ENCODE data around the gene ASB1. TPM values are rescaled to one million over a fixed set of nuclear protein-coding genes. Genes with fewer than 3 reads are reported as not detected.

Gene ASB1
- total and polyA plus RNA-seq, 5 donors = 46.0 to 74.8 (median 65.5) TPM

DNA sequence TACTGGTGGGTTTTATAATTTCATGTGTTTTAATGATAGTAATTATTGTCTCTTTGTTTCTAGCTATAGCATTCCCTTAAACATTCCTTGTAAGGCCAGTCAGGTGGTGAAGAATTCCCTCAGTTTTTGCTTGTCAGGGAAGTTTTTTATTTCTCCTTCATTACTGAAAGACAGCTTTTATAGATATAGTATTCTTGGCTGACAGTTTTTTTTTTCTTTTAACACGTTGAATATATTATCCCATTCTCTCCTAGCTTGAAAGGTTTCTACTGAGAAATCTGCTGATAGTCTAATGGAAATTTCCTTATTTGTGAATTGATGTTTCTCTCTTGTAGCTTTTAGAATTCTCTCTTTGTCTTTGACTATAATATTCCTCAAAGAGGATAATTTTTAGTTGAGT, 46.8 kb downstream of the ASB1 start:
- whole genome bisulfite sequencing = 79% methylated on average over 1 of the region's 1 CpG
- intact Hi-C loops (cut with DNase I) = no loop called here
- Histone ChIP-seq H3K4me1 (ENCODE audit: control insufficient read depth, insufficient read depth, low read length) (no peaks in the 10 kb centered on the region), H3K27ac (ENCODE audit: low read length) (no peak overlapping the region), H3K27me3 (ENCODE audit: control insufficient read depth, insufficient read depth) (no peaks in the 10 kb centered on the region), H3K4me3 (ENCODE audit: low read length) (no peak overlapping the region), H3K9me3 (ENCODE audit: control insufficient read depth, low read length) (no peaks in the 10 kb centered on the region)
- no peak for ATAC-seq
- DNase-seq = no peak

DNA sequence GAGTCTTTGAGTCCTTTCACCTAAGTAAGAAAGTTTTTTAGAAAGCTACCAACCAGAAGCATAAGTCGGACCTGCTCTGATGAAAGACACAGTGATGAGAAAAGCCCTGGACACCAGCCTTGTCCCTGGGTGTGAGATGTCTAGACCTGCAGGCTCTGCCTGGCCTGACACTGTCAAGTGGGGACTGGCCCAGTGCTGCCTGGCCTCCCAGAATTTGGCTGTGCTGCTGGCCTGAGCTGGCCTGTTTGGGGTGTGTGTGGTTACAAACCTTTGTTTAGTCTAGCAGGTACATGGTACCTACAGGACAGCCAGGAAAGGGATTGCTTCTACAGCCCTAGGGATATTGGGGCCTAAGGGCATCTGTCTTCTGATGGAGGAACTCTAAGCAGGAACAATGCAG, 48.3 kb downstream of the ASB1 start:
- H3K27ac ChIP-seq (ENCODE audit: low read length) = no peak overlapping the region
- H3K4me3 ChIP-seq (ENCODE audit: low read length) = no peak overlapping the region
- intact Hi-C loops (cut with DNase I) = no loop called here
- 94% methylated on average over 1 of the region's 1 CpG for WGBS
- H3K9me3 ChIP-seq (ENCODE audit: control insufficient read depth, low read length) = no peaks in the 10 kb centered on the region
- H3K4me1 ChIP-seq (ENCODE audit: control insufficient read depth, insufficient read depth, low read length) = no peaks in the 10 kb centered on the region
- DNase-seq (no peak), ATAC-seq (no peak)
- no peaks in the 10 kb centered on the region for H3K27me3 ChIP-seq (ENCODE audit: control insufficient read depth, insufficient read depth)

DNA sequence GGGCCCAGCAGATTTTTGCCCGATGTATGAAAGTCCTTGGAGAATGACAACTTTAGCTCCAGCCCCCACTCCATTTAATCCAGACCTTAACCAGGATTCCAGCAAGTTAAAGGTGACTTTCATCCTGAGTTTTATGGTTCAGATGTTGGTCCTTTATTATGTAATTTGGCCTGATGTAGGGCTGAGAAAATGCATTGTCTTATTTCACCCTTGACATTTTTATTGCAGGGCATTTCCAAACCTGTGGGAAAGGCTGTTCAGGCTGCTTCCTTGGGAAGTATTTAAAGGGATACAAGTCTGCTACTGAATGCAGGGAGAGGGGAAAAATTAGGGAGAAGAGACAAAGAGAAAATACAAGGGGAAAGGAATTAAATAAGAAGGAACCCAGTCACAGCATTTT, 48.8 kb downstream of the ASB1 start:
- WGBS = 67% methylated on average over 1 of the region's 1 CpG
- intact Hi-C loops (cut with DNase I) = no loop called here
- Histone ChIP-seq H3K27ac (ENCODE audit: low read length) (no peak overlapping the region), H3K27me3 (ENCODE audit: control insufficient read depth, insufficient read depth) (no peaks in the 10 kb centered on the region), H3K9me3 (ENCODE audit: control insufficient read depth, low read length) (no peaks in the 10 kb centered on the region), H3K4me3 (ENCODE audit: low read length) (no peak overlapping the region), H3K4me1 (ENCODE audit: control insufficient read depth, insufficient read depth, low read length) (no peaks in the 10 kb centered on the region)
- ATAC-seq (no peak), DNase-seq (no peak)

DNA sequence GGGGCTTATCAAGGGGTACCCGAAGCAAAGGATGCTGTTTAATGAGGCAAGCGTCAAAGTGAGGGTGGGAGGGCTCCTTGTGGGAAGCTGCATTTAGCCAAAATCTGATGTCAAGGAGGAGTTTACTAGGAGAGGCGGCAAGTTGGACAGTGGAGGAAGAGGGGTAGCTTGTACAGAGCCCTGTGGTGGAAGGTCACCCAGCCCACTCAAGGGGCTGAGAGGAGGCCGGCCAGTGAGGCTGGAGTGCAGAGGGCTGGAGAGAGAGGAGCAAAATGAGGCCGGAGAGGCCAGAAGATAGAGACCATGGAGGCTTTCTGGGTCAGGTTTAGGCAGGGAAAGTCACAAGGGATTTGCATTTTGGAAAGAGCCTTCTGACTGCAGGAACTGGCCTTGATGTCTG, 49.5 kb downstream of the ASB1 start:
- no peaks in the 10 kb centered on the region for H3K9me3 ChIP-seq (ENCODE audit: control insufficient read depth, low read length)
- no peak for ATAC-seq
- no peaks in the 10 kb centered on the region for H3K4me1 ChIP-seq (ENCODE audit: control insufficient read depth, insufficient read depth, low read length)
- WGBS = 83% methylated on average over 5 of the region's 5 CpGs
- H3K27ac ChIP-seq (ENCODE audit: low read length) = no peak overlapping the region
- intact Hi-C loops (cut with DNase I) = no loop called here
- no peak overlapping the region for H3K4me3 ChIP-seq (ENCODE audit: low read length)
- DNase-seq = no peak
- H3K27me3 ChIP-seq (ENCODE audit: control insufficient read depth, insufficient read depth) = no peaks in the 10 kb centered on the region

DNA sequence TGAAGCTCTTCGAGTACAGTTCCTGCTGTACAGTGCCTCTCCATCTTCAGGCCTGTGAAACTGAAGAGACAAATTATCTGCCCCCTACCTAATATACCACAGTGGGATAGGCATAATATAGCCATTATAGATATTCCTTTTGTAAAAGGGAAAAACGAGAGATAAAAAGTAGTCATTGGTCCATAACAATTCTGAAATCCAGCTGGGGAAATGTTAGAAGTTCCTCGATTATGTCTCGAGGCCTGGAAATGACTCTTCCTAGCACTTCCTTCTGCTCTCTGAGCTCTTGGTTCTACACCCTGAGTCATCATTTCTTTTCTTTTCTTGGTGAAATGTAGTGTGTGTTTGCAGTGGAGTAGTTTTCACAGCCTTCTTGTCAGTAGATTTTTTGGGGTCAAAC, 51.5 kb downstream of the ASB1 start:
- Histone ChIP-seq H3K27ac (ENCODE audit: low read length) (no peak overlapping the region), H3K27me3 (ENCODE audit: control insufficient read depth, insufficient read depth) (no peaks in the 10 kb centered on the region), H3K9me3 (ENCODE audit: control insufficient read depth, low read length) (no peaks in the 10 kb centered on the region), H3K4me1 (ENCODE audit: control insufficient read depth, insufficient read depth, low read length) (no peaks in the 10 kb centered on the region), H3K4me3 (ENCODE audit: low read length) (no peak overlapping the region)
- intact Hi-C loops (cut with DNase I) = no loop called here
- DNase-seq = no peak
- 91% methylated on average over 4 of the region's 4 CpGs for WGBS
- ATAC-seq = no peak

DNA sequence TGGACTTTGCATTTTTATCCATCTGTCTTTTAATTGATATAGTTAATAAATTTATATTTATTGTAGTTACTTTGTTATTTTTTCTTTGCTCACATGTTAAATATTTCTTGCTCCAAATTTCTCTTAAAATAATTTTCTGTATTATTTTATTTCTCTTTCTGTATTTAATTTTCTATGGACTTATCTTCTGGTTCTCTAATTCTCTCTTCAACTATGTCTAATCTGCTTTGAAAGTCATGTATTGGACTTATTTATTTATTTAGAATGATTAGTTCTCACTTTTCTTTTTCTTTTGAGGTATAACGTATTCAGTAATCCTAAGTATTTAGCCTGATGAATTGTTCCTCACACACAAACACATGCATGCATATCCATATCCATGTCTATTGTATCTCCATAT, 53.1 kb downstream of the ASB1 start:
- H3K9me3 ChIP-seq (ENCODE audit: control insufficient read depth, low read length) = no peaks in the 10 kb centered on the region
- no peak overlapping the region for H3K4me3 ChIP-seq (ENCODE audit: low read length)
- H3K27me3 ChIP-seq (ENCODE audit: control insufficient read depth, insufficient read depth) = no peaks in the 10 kb centered on the region
- intact Hi-C loops (cut with DNase I) = no loop called here
- ATAC-seq = no peak
- no peaks in the 10 kb centered on the region for H3K4me1 ChIP-seq (ENCODE audit: control insufficient read depth, insufficient read depth, low read length)
- 91% methylated on average over 1 of the region's 1 CpG for WGBS
- H3K27ac ChIP-seq (ENCODE audit: low read length) = no peak overlapping the region
- no peak for DNase-seq

- intact Hi-C loops (cut with DNase I) = no loop called here
- WGBS = 68% methylated on average over 6 of the region's 6 CpGs
- no peak for ATAC-seq
- Histone ChIP-seq H3K27me3 (ENCODE audit: control insufficient read depth, insufficient read depth) (no peaks in the 10 kb centered on the region), H3K9me3 (ENCODE audit: control insufficient read depth, low read length) (no peaks in the 10 kb centered on the region), H3K4me3 (ENCODE audit: low read length) (no peak overlapping the region), H3K4me1 (ENCODE audit: control insufficient read depth, insufficient read depth, low read length) (no peaks in the 10 kb centered on the region), H3K27ac (ENCODE audit: low read length) (no peak overlapping the region)
- DNase-seq = no peak
Observed at GRCh38 chr2:238483021-238483420, 56.3 kb downstream of the ASB1 start.

DNA sequence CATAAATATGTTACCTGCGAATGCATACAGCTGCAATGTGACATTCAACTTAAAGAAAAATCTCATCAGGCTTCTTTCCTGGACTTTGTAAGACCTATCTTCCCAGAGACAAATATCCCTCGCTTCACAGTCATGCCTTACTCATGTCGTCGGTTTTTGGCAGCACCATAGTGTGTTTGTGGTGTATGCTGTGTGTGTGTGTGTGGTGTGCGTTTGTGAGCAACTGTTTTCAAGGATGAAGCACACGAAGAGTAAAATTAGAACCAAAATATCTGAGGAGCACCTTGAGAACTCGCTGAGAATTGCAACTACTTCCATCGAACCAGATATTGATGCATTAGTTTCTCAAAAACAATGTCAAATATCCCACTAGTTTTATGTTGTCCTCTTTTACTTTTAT, 56.9 kb downstream of the ASB1 start:
- DNase-seq (no peak), ATAC-seq (no peak)
- Histone ChIP-seq H3K27me3 (ENCODE audit: control insufficient read depth, insufficient read depth) (no peaks in the 10 kb centered on the region), H3K4me3 (ENCODE audit: low read length) (no peak overlapping the region), H3K27ac (ENCODE audit: low read length) (no peak overlapping the region), H3K4me1 (ENCODE audit: control insufficient read depth, insufficient read depth, low read length) (no peaks in the 10 kb centered on the region), H3K9me3 (ENCODE audit: control insufficient read depth, low read length) (no peaks in the 10 kb centered on the region)
- intact Hi-C loops (cut with DNase I) = no loop called here
- WGBS = 71% methylated on average over 8 of the region's 8 CpGs

DNA sequence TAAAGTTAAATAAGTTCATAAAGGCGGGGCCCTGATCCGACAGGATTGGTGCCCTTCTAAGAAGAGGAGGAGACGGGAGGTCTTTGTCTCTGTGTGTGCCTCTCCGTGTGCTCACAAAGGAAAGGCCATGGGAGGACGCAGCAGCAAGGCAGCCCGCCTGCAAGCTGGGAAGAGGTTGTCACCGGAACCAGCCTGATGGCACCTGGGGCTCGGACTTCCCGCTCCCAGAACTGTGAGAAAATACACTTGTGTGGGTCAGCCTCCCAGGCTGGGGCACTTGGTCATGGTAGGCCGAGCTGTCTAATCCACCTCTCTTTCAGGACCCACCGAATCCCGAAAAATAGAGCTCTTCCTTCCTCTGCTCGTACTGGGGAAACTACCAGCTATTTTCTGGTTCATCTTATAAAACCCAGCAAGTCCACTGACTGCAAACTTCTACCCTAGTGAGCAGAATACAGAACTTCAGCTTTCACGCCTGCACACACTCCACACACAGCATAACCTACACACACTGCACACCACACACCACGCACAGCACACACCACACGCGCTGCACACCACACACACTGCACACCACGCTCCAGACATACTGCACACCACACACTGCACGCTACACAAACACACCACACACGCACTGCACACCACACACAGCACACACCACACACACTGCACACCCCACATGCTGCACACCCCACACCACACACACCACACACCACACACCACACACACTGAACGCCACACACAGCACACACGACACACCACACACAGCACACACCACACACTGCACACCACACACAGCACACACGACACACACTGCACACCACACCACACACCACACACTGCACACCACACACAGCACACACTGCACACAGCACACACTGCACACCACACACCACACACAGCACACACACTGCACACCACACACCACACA, 58.1 kb downstream of the ASB1 start:
- no peak for DNase-seq
- Histone ChIP-seq H3K4me1 (ENCODE audit: control insufficient read depth, insufficient read depth, low read length) (no peaks in the 10 kb centered on the region), H3K27ac (ENCODE audit: low read length) (no peak overlapping the region), H3K4me3 (ENCODE audit: low read length) (no peak overlapping the region), H3K27me3 (ENCODE audit: control insufficient read depth, insufficient read depth) (no peaks in the 10 kb centered on the region), H3K9me3 (ENCODE audit: control insufficient read depth, low read length) (no peaks in the 10 kb centered on the region)
- 92% methylated on average over 23 of the region's 23 CpGs for WGBS
- no peak for ATAC-seq
- intact Hi-C loops (cut with DNase I) = no loop called here

DNA sequence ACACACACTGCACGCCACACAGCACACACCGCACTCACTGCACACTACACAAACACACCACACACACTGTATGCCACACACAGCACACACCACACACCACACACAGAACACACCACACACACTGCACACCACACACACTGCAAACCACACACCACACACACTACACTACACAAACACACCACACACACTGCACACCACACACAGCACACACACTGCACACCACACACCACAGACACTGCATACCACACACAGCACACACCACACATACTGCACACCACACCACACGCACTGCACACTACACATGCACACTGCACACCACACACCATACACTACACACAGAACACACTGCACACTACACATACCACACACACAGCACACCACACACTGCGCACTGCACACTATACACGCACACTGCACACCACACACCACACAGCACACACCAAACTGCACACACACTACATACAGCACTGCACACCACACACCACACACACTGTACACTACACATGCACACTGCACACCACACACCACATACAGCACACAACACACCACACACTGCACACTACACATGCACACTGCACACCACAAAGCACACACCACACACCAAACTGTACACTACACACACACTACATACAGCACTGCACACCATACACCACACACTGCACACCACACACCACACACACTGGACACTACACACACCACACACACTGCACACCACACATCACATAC, 59.6 kb downstream of the ASB1 start:
- H3K9me3 ChIP-seq (ENCODE audit: control insufficient read depth, low read length) = no peaks in the 10 kb centered on the region
- no peak for DNase-seq
- H3K27ac ChIP-seq (ENCODE audit: low read length) = no peak overlapping the region
- intact Hi-C loops (cut with DNase I) = no loop called here
- WGBS = 96% methylated on average over 5 of the region's 5 CpGs
- H3K4me3 ChIP-seq (ENCODE audit: low read length) = no peak overlapping the region
- no peaks in the 10 kb centered on the region for H3K27me3 ChIP-seq (ENCODE audit: control insufficient read depth, insufficient read depth)
- ATAC-seq = no peak
- H3K4me1 ChIP-seq (ENCODE audit: control insufficient read depth, insufficient read depth, low read length) = no peaks in the 10 kb centered on the region

- no peak overlapping the region for H3K27ac ChIP-seq (ENCODE audit: low read length)
- H3K4me3 ChIP-seq (ENCODE audit: low read length) = no peak overlapping the region
- no peaks in the 10 kb centered on the region for H3K4me1 ChIP-seq (ENCODE audit: control insufficient read depth, insufficient read depth, low read length)
- H3K9me3 ChIP-seq (ENCODE audit: control insufficient read depth, low read length) = no peaks in the 10 kb centered on the region
- intact Hi-C loops (cut with DNase I) = no loop called here
- DNase-seq = no peak
- WGBS = 81% methylated on average over 14 of the region's 14 CpGs
- H3K27me3 ChIP-seq (ENCODE audit: control insufficient read depth, insufficient read depth) = no peaks in the 10 kb centered on the region
- ATAC-seq = no peak
Observed at GRCh38 chr2:238487134-238487533, 60.4 kb downstream of the ASB1 start.

Measured in right cardiac atrium (tissue), 5 donors.